ENCODE data around the gene PLA2G4C. TPM values are rescaled to one million over a fixed set of nuclear protein-coding genes. Genes with fewer than 3 reads are reported as not detected.

The PLA2G4C gene
- total and polyA plus RNA-seq, 11 donors, result 11.0 to 71.5 (median 39.0) TPM

- Histone ChIP-seq H3K27ac (no peak overlapping the region), H3K4me3 (no peak overlapping the region), H3K4me1 (no peaks in the 10 kb centered on the region), H3K27me3 (no peaks in the 10 kb centered on the region), H3K36me3 (peaks cover 0 to 74% (median 37%) of the 10 kb centered on the region in 9 donors), H3K9me3 (no peaks in the 10 kb centered on the region)
- no peak for TF ChIP-seq POLR2A (IDR thresholded peaks at IDR 0.05)
- no peak for TF ChIP-seq CTCF (IDR thresholded peaks at IDR 0.05)
- intact Hi-C loops (cut with DNase I), result no loop called here
- WGBS, 4 donors, result 86 to 96% (median 91%) methylated on average over 5 of the region's 5 CpGs
- ATAC-seq (no peak), DNase-seq (no peak)
Observed at GRCh38 chr19:48053076-48053475, 57.5 kb downstream of the PLA2G4C start.

- Histone ChIP-seq H3K27me3 (no peaks in the 10 kb centered on the region), H3K9me3 (no peaks in the 10 kb centered on the region), H3K4me1 (no peaks in the 10 kb centered on the region), H3K27ac (no peak overlapping the region), H3K4me3 (no peak overlapping the region), H3K36me3 (peaks cover 0 to 82% (median 39%) of the 10 kb centered on the region in 9 donors)
- no peak for TF ChIP-seq CTCF (IDR thresholded peaks at IDR 0.05)
- 84 to 91% (median 89%) methylated on average over 10 of the region's 10 CpGs for WGBS, 4 donors
- intact Hi-C loops (cut with DNase I), result no loop called here
- ATAC-seq (no peak), DNase-seq (no peak)
Observed at GRCh38 chr19:48051335-48052033, 59.1 kb downstream of the PLA2G4C start.

GRCh38 chr19:48044561-48044960, 66.1 kb downstream of the PLA2G4C start:
- Histone ChIP-seq H3K36me3 (peaks cover 0 to 23% (median 9%) of the 10 kb centered on the region in 9 donors), H3K4me3 (no peak overlapping the region), H3K9me3 (no peaks in the 10 kb centered on the region), H3K27me3 (peaks cover 0 to 11% (median 0%) of the 10 kb centered on the region in 9 donors), H3K4me1 (no peaks in the 10 kb centered on the region), H3K27ac (no peak overlapping the region)
- DNase-seq (no peak), ATAC-seq (no peak)
- WGBS, 4 donors, result 73 to 82% (median 76%) methylated on average over 5 of the region's 5 CpGs
- no peak for TF ChIP-seq CTCF (IDR thresholded peaks at IDR 0.05)
- TF ChIP-seq POLR2A (IDR thresholded peaks at IDR 0.05), result no peak
- intact Hi-C loops (cut with DNase I), result no loop called here

GRCh38 chr19:48043675-48044258, 66.8 kb downstream of the PLA2G4C start, which contains the start of gene CABP5:
Gene CABP5, minus strand, starts transcription at chr19:48044079. Its CDS starts 157 bp downstream, at chr19:48043922.
- no peak for TF ChIP-seq CTCF (IDR thresholded peaks at IDR 0.05)
- no peak for TF ChIP-seq POLR2A (IDR thresholded peaks at IDR 0.05)
- DNase-seq, result no peak
- no peak within 1 kb of the TSS for H3K27ac ChIP-seq
- intact Hi-C loops (cut with DNase I), result no loop called here
- ATAC-seq, result no peak
- peaks cover 0 to 15% (median 9%) of the 10 kb centered on the region in 9 donors for H3K36me3 ChIP-seq
- H3K4me1 ChIP-seq, result no peaks in the 10 kb centered on the region
- 60 to 63% (median 62%) methylated on average over 10 of the region's 10 CpGs for WGBS, 4 donors
- H3K4me3 ChIP-seq, result no peak within 1 kb of the TSS
- H3K9me3 ChIP-seq, result no peaks in the 10 kb centered on the region
- peaks cover 0 to 11% (median 0%) of the 10 kb centered on the region in 9 donors for H3K27me3 ChIP-seq
